ENCODE data around the gene DNLZ. TPM values are rescaled to one million over a fixed set of nuclear protein-coding genes. Genes with fewer than 3 reads are reported as not detected.

The DNLZ gene
- polyA plus RNA-seq, 1 of the 3 experiments (the other 2 are of a cell fraction): 40.6 TPM

- no peaks in the 10 kb centered on the region for H3K9me3 ChIP-seq
- H3K27ac ChIP-seq (ENCODE audit: low read depth in 2 of 2, low read length in 1 of 2): no peak overlapping the region; a peak in 1 of 4 replicates
- ChIA-PET POLR2A (no interaction called here), CTCF (no interaction called here)
- no peak for DNase-seq
- H3K4me1 ChIP-seq (ENCODE audit: control insufficient read depth in 1 of 2, insufficient read depth in 2 of 2, low read depth in 1 of 2, low read length in 1 of 2): peaks cover 0 to 16% of the 10 kb centered on the region in 2 experiments; a peak in 1 of 4 replicates
- H3K9me2 ChIP-seq: no peaks in the 10 kb centered on the region
- H3F3A ChIP-seq (replicated peaks; ENCODE audit: insufficient read depth): no peaks in the 10 kb centered on the region
- 93% methylated on average over 8 of the region's 18 CpGs for WGBS (ENCODE audit: low lambda C conversion rate)
- H3K4me2 ChIP-seq: no peak overlapping the region
- no peaks in the 10 kb centered on the region for H3K79me2 ChIP-seq (ENCODE audit: insufficient read depth)
- no peak overlapping the region for H2AFZ ChIP-seq (ENCODE audit: low read depth)
- TF ChIP-seq REST (IDR thresholded peaks at IDR 0.05; ENCODE audit: low read depth, low read length) (no peak), CHD2 (IDR thresholded peaks at IDR 0.05; ENCODE audit: low read length, partially characterized antibody) (no peak), RFX5 (IDR thresholded peaks at IDR 0.05; ENCODE audit: low read length) (no peak), TCF12 (IDR thresholded peaks at IDR 0.05) (no peak), TAF1 (IDR thresholded peaks at IDR 0.05; ENCODE audit: borderline replicate concordance, low read depth, low read length) (no peak)
- H3K9ac ChIP-seq: no peak overlapping the region
- no peak overlapping the region for H3K4me3 ChIP-seq (ENCODE audit: low read depth in 2 of 2, low read length in 1 of 2)
- peaks cover 0 to 59% of the 10 kb centered on the region in 2 experiments for H3K36me3 ChIP-seq (replicated peaks in 1 of 2; ENCODE audit: control insufficient read depth in 1 of 2, insufficient read depth in 2 of 2, low read length in 1 of 2)
- no peaks in the 10 kb centered on the region for H3K27me3 ChIP-seq (ENCODE audit: insufficient read depth)
- no peaks in the 10 kb centered on the region for H4K20me1 ChIP-seq (ENCODE audit: insufficient read depth)
These were observed 22.4 kb downstream of the DNLZ start for GRCh38 chr9:136341042-136341655.

- H3K4me3 ChIP-seq (ENCODE audit: low read depth in 2 of 2, low read length in 1 of 2): no peak overlapping the region
- no peak overlapping the region for H3K4me2 ChIP-seq
- H3K79me2 ChIP-seq (ENCODE audit: insufficient read depth): no peaks in the 10 kb centered on the region
- no peaks in the 10 kb centered on the region for H3K9me2 ChIP-seq
- no peaks in the 10 kb centered on the region for H3K27me3 ChIP-seq (ENCODE audit: insufficient read depth)
- no peak overlapping the region for H2AFZ ChIP-seq (ENCODE audit: low read depth)
- H3K9ac ChIP-seq: no peak overlapping the region
- no peaks in the 10 kb centered on the region for H4K20me1 ChIP-seq (ENCODE audit: insufficient read depth)
- WGBS (ENCODE audit: low lambda C conversion rate): 97% methylated on average over 5 of the region's 28 CpGs
- H3K9me3 ChIP-seq: no peaks in the 10 kb centered on the region
- no peak overlapping the region for H3K27ac ChIP-seq (ENCODE audit: low read depth in 2 of 2, low read length in 1 of 2)
- H3K36me3 ChIP-seq (replicated peaks in 1 of 2; ENCODE audit: control insufficient read depth in 1 of 2, insufficient read depth in 2 of 2, low read length in 1 of 2): peaks cover 0 to 60% of the 10 kb centered on the region in 2 experiments
- no peaks in the 10 kb centered on the region for H3F3A ChIP-seq (replicated peaks; ENCODE audit: insufficient read depth)
- H3K4me1 ChIP-seq (ENCODE audit: control insufficient read depth in 1 of 2, insufficient read depth in 2 of 2, low read depth in 1 of 2, low read length in 1 of 2): peaks cover 0 to 9% of the 10 kb centered on the region in 2 experiments; a peak in 1 of 4 replicates
- DNase-seq: no peak
- ChIA-PET POLR2A (no interaction called here), CTCF (interaction anchor here (0.9 to 2.6 kb wide), 6 partner anchors 12 to 61 kb away, joined by 3 to 11 read pairs (median 4); no protein-coding TSS in a partner anchor)
- no peak for TF ChIP-seq MAX (IDR thresholded peaks at IDR 0.05; ENCODE audit: low read depth)
- TF ChIP-seq REST (IDR thresholded peaks at IDR 0.05; ENCODE audit: low read depth, low read length): no peak
- no peak for TF ChIP-seq NFIC (IDR thresholded peaks at IDR 0.05; ENCODE audit: borderline replicate concordance)
- TF ChIP-seq ELF1 (IDR thresholded peaks at IDR 0.05): no peak
- TF ChIP-seq FOSL2 (IDR thresholded peaks at IDR 0.05; ENCODE audit: borderline replicate concordance, low read depth): no peak
- TF ChIP-seq SIN3A (IDR thresholded peaks at IDR 0.05; ENCODE audit: borderline replicate concordance, low read depth, low read length): no peak
- no peak for TF ChIP-seq IRF3 (IDR thresholded peaks at IDR 0.05; ENCODE audit: low read depth, low read length)
- no peak for TF ChIP-seq POLR2AphosphoS5 (IDR thresholded peaks at IDR 0.05; ENCODE audit: low read depth, low read length)
- TF ChIP-seq TAF1 (IDR thresholded peaks at IDR 0.05; ENCODE audit: borderline replicate concordance, low read depth, low read length): no peak
- no peak for TF ChIP-seq SMC3 (IDR thresholded peaks at IDR 0.05; ENCODE audit: low read depth, low read length)
- TF ChIP-seq TCF12 (IDR thresholded peaks at IDR 0.05): no peak
- TF ChIP-seq FOXJ3 (CRISPR knock-in tag; IDR thresholded peaks at IDR 0.05): no peak
- no peak for TF ChIP-seq CHD2 (IDR thresholded peaks at IDR 0.05; ENCODE audit: low read length, partially characterized antibody)
- no peak for TF ChIP-seq NRF1 (IDR thresholded peaks at IDR 0.05; ENCODE audit: low read depth, low read length)
These were observed 23.0 kb downstream of the DNLZ start for GRCh38 chr9:136340356-136341041.

All from SK-N-SH (cell line).